ENCODE results near the gene ESPL1. TPM values are rescaled to one million over a fixed set of nuclear protein-coding genes. Genes with fewer than 3 reads are reported as not detected.

Gene ESPL1
- total and polyA plus RNA-seq, 2 of the 8 experiments (the other 6 are each of a cell fraction or from before 2014, with no cell fraction given): 31.8 to 52.7 TPM

DNA sequence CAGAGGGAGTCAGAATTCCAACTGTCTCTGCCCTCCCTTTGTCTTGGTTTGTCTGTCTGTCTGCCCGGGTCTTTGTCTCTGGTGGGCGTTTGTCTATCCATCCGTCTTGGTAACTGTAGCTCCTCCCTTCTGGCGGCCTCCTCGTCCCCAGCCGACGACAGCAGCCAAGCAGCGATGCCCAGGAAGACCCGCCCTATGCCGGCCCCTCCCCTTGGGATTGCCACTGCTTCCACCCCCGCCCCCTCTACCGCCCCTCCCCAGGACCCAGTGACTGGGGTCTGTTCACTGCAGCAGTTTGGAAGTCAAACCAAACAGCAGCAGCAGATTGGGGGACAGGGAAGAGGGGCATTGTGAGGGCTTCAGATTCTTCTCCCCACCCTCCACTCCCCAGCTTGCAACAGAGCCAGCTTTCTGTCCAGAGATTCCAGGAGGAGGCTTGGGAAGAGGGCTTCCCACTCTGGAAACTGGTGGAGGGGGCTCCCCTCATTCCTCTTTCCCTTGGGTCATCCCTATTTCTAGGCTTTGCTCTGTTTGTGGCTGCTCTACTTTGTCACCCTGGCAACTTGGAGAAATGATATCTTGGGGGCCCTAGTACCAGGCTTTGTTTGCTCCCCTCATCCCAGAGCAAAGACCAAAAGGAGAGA lies 33.7 kb upstream of the ESPL1 start:
- Histone ChIP-seq H3K36me3 (ENCODE audit: control insufficient read depth in 2 of 4, insufficient read depth in 4 of 4, low read length in 3 of 4) (no peaks in the 10 kb centered on the region), H3K9me3 (ENCODE audit: insufficient read depth in 2 of 2, low read depth in 1 of 2, low read length in 1 of 2) (no peaks in the 10 kb centered on the region), H4K5ac (ENCODE audit: insufficient read length, low read depth, low read length) (peak overlapping the region; percentile 69), H3K4ac (replicated peaks; ENCODE audit: insufficient read length, low read depth, low read length) (peak overlapping the region; percentile 48), H3K14ac (ENCODE audit: insufficient read length) (no peak overlapping the region), H3K4me2 (ENCODE audit: insufficient read depth in 1 of 2, low read depth in 2 of 2, low read length in 2 of 2) (peak overlapping the region; percentile 71 to 92), H3K27ac (ENCODE audit: low read depth, low read length) (0 out of 2 replicates have a peak overlapping the region, but pooled peaks have one; percentile 40), H3K4me3 (ENCODE audit: extremely low read depth in 1 of 4, insufficient read depth in 2 of 4, low read depth in 3 of 4, low read length in 4 of 4) (peak overlapping the region in 3 of 4 experiments; percentile 26 to 59 (median 36); a peak in 6 of 8 replicates), H2BK120ac (replicated peaks; ENCODE audit: low read depth, low read length) (peak overlapping the region; percentile 51), H2BK15ac (ENCODE audit: low read length) (peak overlapping the region; percentile 99), H3K79me1 (ENCODE audit: low read depth, low read length) (no peaks in the 10 kb centered on the region), H3K4me1 (replicated peaks in 1 of 4; ENCODE audit: control insufficient read depth in 3 of 4, insufficient read depth in 4 of 4, low read length in 3 of 4) (peaks cover 31 to 62% (median 46%) of the 10 kb centered on the region in 4 experiments), H4K20me1 (replicated peaks in 1 of 2; ENCODE audit: control insufficient read depth in 1 of 2, insufficient read depth in 2 of 2, low read length in 2 of 2) (no peaks in the 10 kb centered on the region), H2BK5ac (ENCODE audit: low read depth, low read length) (peak overlapping the region; percentile 93; the same call in 1 of the 2 replicates), H3K79me2 (ENCODE audit: control insufficient read depth in 1 of 2, insufficient read depth in 2 of 2, low read length in 2 of 2) (peaks cover 0 to 13% of the 10 kb centered on the region in 2 experiments; a peak in 1 of 4 replicates), H2AFZ (ENCODE audit: low read length) (no peak overlapping the region), H3K18ac (ENCODE audit: extremely low read depth, low read length) (peak overlapping the region; percentile 99), H3K27me3 (replicated peaks in 1 of 4; ENCODE audit: control insufficient read depth in 3 of 4, extremely low read depth in 1 of 4, insufficient read depth in 3 of 4, low read length in 3 of 4) (no peaks in the 10 kb centered on the region), H4K8ac (ENCODE audit: extremely low read depth, insufficient read depth, low read length) (peak overlapping the region; percentile 47; the same call in 1 of the 2 replicates), H2BK12ac (ENCODE audit: low read depth, low read length) (peak overlapping the region; percentile 100; the same call in 1 of the 2 replicates), H3K23ac (ENCODE audit: insufficient read length) (no peak overlapping the region), H3K56ac (replicated peaks; ENCODE audit: insufficient read length, low read depth, low read length) (no peak overlapping the region), H3K23me2 (ENCODE audit: low read depth, low read length) (peaks cover 11% of the 10 kb centered on the region; the same call in 1 of the 2 replicates), H2BK20ac (ENCODE audit: low read length) (peak overlapping the region; percentile 97; the same call in 1 of the 2 replicates), H3K9ac (replicated peaks in 1 of 4; ENCODE audit: extremely low read depth in 1 of 4, low read depth in 3 of 4, low read length in 3 of 4) (peak overlapping the region in 2 of 4 experiments; percentile 28 to 38; a peak in 2 of 7 replicates), H4K91ac (replicated peaks; ENCODE audit: insufficient read length, low read length) (peak overlapping the region; percentile 78), H2AK5ac (ENCODE audit: low read depth, low read length) (peak overlapping the region; percentile 10; the same call in 1 of the 2 replicates)
- DNase-seq (ENCODE audit: low read depth in 1 of 2, low spot score in 2 of 2): peak in 1 of 2 experiments; percentile 82
- TF ChIP-seq CHD1 (IDR thresholded peaks at IDR 0.05; ENCODE audit: low read depth, low read length): no peak
- ChIA-PET CTCF (ENCODE audit: partially characterized antibody) (interaction anchor here (1.6 to 23.5 kb wide), 10 partner anchors 9 to 187 kb away, joined by 3 to 535 read pairs (median 9); partner anchors contain the start of genes CSAD, ESPL1 and ITGB7), POLR2A (ENCODE audit: partially characterized antibody) (interaction anchor here (0.7 to 12.4 kb wide), 8 partner anchors 9 to 61 kb away, joined by 3 to 151 read pairs (median 3); partner anchors contain the start of gene PFDN5)
- peak; percentile 48 for FAIRE-seq
- WGBS, 2 experiments (ENCODE audit: extremely low coverage in 1 of 2, insufficient coverage in 1 of 2, insufficient read length in 1 of 2, insufficient replicate concordance in 2 of 2, low coverage in 1 of 2, low lambda C conversion rate in 2 of 2, missing lambda C conversion rate in 1 of 2): 2% methylated on average over 4 of the region's 12 CpGs; no CpG with 5 or more reads in 1 of the 2 experiments
